ENCODE data around the gene NPAS3. TPM values are rescaled to one million over a fixed set of nuclear protein-coding genes. Genes with fewer than 3 reads are reported as not detected.
A peak's percentile ranks its signal among the peaks of the same experiment; 100 is the strongest.

Gene NPAS3
- total RNA-seq, 1 donor from 2014 or later: 6.1 TPM

DNA sequence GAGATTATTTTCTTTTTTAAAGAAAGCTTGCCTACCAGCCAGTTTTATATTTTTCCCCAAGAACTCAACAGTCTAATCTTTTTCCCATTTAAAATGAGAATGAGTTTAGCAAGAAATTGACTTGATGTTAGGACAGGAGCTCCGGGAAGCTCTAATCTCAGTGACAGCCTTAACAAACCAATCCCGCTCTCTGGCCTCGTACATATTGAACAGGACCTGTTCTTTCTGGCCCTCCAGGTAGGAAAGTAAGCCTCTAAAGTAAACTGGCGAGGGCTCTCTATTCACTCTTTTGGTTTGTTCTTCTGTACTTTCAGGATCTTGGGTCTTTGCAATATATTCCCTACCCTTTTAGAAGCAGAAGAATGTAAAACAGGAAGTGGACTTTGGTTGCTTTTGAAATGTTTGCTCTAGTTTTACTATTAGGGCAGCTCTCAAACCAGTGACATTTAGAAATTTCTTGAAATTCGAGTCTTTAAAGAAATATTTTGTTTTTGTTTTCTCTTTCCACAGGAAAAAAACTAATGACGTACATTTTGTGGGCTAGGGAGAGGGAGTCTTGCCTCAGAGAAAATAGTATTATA is 17.9 kb upstream of the NPAS3 start:
- TF ChIP-seq CTCF (IDR thresholded peaks at IDR 0.05; ENCODE audit: unreplicated experiment): no peak
- H3K4me1 Mint-ChIP-seq (ENCODE audit: low read depth): peaks cover 3% of the 10 kb centered on the region
- peaks cover 26% of the 10 kb centered on the region for H3K27me3 Mint-ChIP-seq
- no peak for DNase-seq (ENCODE audit: low spot score, unreplicated experiment)
- no peak overlapping the region for H3K4me3 Mint-ChIP-seq (ENCODE audit: low read depth)
- H3K9me3 Mint-ChIP-seq (ENCODE audit: low read depth): peaks cover 6% of the 10 kb centered on the region
- H3K27ac Mint-ChIP-seq: no peak overlapping the region
- H3K36me3 Mint-ChIP-seq (ENCODE audit: insufficient read depth): no peaks in the 10 kb centered on the region

DNA sequence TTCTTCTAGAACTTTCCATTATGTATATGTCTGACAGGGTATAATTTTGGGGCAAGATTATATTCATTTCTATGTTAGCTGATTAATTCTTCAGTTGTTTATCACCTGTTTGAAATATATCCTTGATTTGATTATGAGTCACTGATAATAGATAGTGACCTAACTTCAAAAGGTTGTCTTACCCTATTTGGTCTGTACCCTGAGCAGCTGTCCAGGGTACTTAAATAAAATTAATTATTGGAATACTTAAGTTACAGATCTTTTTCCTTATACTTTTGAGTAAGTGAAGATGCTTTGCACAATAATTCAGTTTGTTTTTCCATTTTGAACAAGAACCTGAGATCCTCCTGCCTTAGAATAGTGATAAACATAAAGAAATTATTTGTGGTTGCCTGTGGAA is 13.2 kb upstream of the NPAS3 start:
- Mint-ChIP-seq H3K9me3 (ENCODE audit: low read depth) (peaks cover 6% of the 10 kb centered on the region), H3K4me3 (ENCODE audit: low read depth) (no peak overlapping the region), H3K4me1 (ENCODE audit: low read depth) (peaks cover 3% of the 10 kb centered on the region), H3K27ac (no peak overlapping the region), H3K27me3 (peaks cover 34% of the 10 kb centered on the region), H3K36me3 (ENCODE audit: insufficient read depth) (no peaks in the 10 kb centered on the region)
- no peak for DNase-seq (ENCODE audit: low spot score, unreplicated experiment)
- TF ChIP-seq CTCF (IDR thresholded peaks at IDR 0.05; ENCODE audit: unreplicated experiment): no peak

DNA sequence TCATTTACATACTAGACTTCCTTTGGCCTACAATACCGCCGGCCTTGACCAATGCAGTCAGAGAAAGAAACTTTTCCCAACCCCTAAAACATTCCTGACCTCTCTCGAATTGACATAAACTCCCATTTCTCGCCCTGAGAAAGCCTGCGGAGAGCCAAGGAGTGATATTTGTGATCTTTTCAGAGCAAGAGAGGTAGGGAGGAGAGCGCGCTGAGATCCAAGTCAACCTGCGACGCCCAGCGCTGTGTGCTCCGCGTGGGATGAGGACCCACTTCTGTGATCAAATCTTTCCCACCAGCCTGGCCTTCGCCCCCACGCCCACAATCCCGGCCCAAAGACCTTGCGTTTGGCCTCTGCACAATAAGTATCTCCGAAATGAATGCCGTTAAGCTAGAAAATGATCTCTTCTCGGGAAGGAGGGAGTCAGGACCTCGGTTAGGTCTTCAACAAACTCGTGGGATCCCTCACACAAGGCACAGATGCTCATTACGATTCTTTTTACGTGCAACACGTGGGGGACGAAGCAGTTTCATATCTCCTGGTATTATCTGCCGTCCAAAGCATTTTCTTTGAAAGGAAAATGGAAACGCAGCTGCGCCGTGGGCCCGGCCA is 6.3 kb upstream of the NPAS3 start:
- Mint-ChIP-seq H3K36me3 (ENCODE audit: insufficient read depth) (no peaks in the 10 kb centered on the region), H3K27ac (peak overlapping the region; percentile 26), H3K27me3 (peaks cover 82% of the 10 kb centered on the region), H3K4me1 (ENCODE audit: low read depth) (peaks cover 12% of the 10 kb centered on the region), H3K4me3 (ENCODE audit: low read depth) (peak overlapping the region; percentile 73), H3K9me3 (ENCODE audit: low read depth) (no peaks in the 10 kb centered on the region)
- TF ChIP-seq CTCF (IDR thresholded peaks at IDR 0.05; ENCODE audit: unreplicated experiment): no peak
- no peak for DNase-seq (ENCODE audit: low spot score, unreplicated experiment)

DNA sequence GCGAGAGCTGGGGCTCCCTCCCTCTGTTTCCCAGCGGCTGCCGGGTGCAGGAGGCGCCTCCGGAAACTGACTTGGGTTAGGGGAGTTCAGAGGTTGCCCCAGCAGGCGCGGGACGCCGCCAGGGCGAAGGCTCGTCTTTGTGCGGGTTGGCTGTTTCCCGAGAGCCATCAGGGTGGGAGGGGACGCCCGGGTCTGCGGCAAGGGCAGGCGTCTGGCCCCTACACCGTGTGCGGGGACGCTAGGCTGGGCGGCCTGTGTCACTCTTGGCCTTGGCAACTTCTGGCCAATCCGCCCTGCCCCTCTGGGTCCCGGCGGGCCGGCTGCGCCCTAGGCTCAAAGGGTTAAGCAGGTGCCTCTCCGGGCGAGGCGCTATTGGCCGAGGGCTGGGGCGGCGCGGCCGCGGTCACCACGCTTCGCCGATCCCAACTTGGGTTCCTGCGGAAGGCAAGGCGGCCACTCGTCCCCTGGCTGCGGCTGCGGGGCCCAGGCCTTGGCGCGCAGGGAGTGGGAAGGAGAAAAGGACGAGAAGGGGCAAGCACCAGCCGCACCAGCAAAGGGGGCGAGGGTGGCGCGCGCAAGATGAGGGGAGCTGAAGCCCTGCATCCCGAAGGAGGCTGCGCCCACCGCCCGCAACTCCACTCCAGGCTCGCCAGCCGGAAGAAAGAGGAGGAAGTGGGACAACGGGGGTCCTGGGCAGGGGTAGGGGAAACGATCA is 5.6 kb upstream of the NPAS3 start:
- peak; percentile 37 for DNase-seq (ENCODE audit: low spot score, unreplicated experiment)
- H3K4me1 Mint-ChIP-seq (ENCODE audit: low read depth): peaks cover 12% of the 10 kb centered on the region
- no peak for TF ChIP-seq CTCF (IDR thresholded peaks at IDR 0.05; ENCODE audit: unreplicated experiment)
- peak overlapping the region; percentile 73 for H3K4me3 Mint-ChIP-seq (ENCODE audit: low read depth)
- H3K36me3 Mint-ChIP-seq (ENCODE audit: insufficient read depth): no peaks in the 10 kb centered on the region
- peaks cover 89% of the 10 kb centered on the region for H3K27me3 Mint-ChIP-seq
- H3K27ac Mint-ChIP-seq: no peak overlapping the region
- H3K9me3 Mint-ChIP-seq (ENCODE audit: low read depth): no peaks in the 10 kb centered on the region

DNA sequence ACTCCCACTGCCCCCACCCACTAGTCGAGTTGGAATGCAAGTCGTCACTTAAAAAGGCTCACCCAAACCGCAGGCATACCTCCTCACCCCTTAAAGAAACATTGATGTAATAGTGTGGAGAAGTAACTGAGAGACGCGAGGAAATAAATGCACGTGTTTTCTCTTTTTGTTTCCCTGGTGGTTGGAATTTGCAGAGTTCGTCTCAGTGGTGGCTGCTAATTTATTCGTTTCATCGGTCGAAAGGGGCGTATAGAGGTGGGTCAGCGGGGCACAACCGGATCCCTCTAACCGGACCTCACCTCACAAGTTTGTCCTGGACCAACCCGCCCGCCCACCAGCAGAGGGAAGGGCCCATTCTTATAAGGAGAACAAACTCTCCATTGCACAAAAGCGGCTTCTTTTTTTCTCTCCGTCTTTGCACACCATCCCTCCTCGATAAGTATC is 5.0 kb upstream of the NPAS3 start:
- Mint-ChIP-seq H3K4me3 (ENCODE audit: low read depth) (peak overlapping the region; percentile 73), H3K27ac (peak overlapping the region; percentile 86), H3K4me1 (ENCODE audit: low read depth) (peaks cover 14% of the 10 kb centered on the region), H3K36me3 (ENCODE audit: insufficient read depth) (no peaks in the 10 kb centered on the region), H3K9me3 (ENCODE audit: low read depth) (no peaks in the 10 kb centered on the region), H3K27me3 (peaks cover 91% of the 10 kb centered on the region)
- TF ChIP-seq CTCF (IDR thresholded peaks at IDR 0.05; ENCODE audit: unreplicated experiment): peak; percentile 39
- no peak for DNase-seq (ENCODE audit: low spot score, unreplicated experiment)

Measured in progenitor cell of endocrine pancreas (in vitro differentiated cells).